Smooth muscle cell (in vitro differentiated cells): Measurements from ENCODE around the gene AGTPBP1. TPM values are rescaled to one million over a fixed set of nuclear protein-coding genes. Genes with fewer than 3 reads are reported as not detected.
"Not testable (repeated sequence)": the region's sequence is repeated elsewhere in the genome, so short reads cannot be mapped to it uniquely, and the experiment has no call there.

ENCODE experiments used
- DNase-seq: peaks from one replicate; lab custom pipeline; 2025; ENCODE audit not compliant: unreplicated experiment; lab: John Stamatoyannopoulos, UW
- H2AFZ ChIP-seq: fragments of 200-600 bp; sonication (generic); 2 replicates; pipeline ENCODE4 v1.6.0; 2016; ENCODE audit warnings: antibody characterized with exemption, low read depth, mild to moderate bottlenecking
- H3F3A ChIP-seq: fragments of 200-600 bp; sonication (generic); 2 replicates; pipeline ENCODE4 v1.6.0; 2017; ENCODE audit warnings: antibody characterized with exemption, low read depth
- H3K27ac ChIP-seq: fragments of 200-600 bp; sonication (generic); 2 replicates; pipeline ENCODE4 v1.5.1; 2016; ENCODE audit warnings: low read depth, mild to moderate bottlenecking
- H3K27me3 ChIP-seq: fragments of 200-600 bp; sonication (generic); 2 replicates; pipeline ENCODE4 v1.6.1; 2016; ENCODE audit warnings: low read depth, mild to moderate bottlenecking
- H3K36me3 ChIP-seq: fragments of 200-600 bp; sonication (generic); 2 replicates; pipeline ENCODE4 v1.5.1; 2016; ENCODE audit warnings: low read depth
- H3K4me1 ChIP-seq: fragments of 200-600 bp; sonication (generic); 2 replicates; pipeline ENCODE4 v1.5.1; 2016; ENCODE audit warnings: low read depth
- H3K4me2 ChIP-seq: fragments of 200-600 bp; sonication (generic); 2 replicates; pipeline ENCODE4 v1.6.0; 2016; ENCODE audit warnings: mild to moderate bottlenecking
- H3K4me3 ChIP-seq: fragments of 200-600 bp; sonication (generic); 2 replicates; pipeline ENCODE4 v1.5.1; 2016; ENCODE audit warnings: mild to moderate bottlenecking
- H3K79me2 ChIP-seq: fragments of 200-600 bp; sonication (generic); 2 replicates; pipeline ENCODE4 v1.6.0; 2016; ENCODE audit warnings: low read depth, mild to moderate bottlenecking
- H3K9ac ChIP-seq: fragments of 200-600 bp; sonication (generic); 2 replicates; pipeline ENCODE4 v1.6.0; 2016; ENCODE audit warnings: low read depth
- H3K9me3 ChIP-seq: fragments of 200-600 bp; sonication (generic); replicated peaks from 2 replicates; pipeline ENCODE4 v1.5.1; 2016; ENCODE audit warnings: low read depth
- H4K20me1 ChIP-seq: fragments of 200-600 bp; sonication (generic); 2 replicates; pipeline ENCODE4 v1.6.0; 2016; ENCODE audit warnings: low read depth
- WGBS: methylation state at CpG from one replicate; pipeline ENCODE4 v1.1.7; 2016; ENCODE audit warnings: low lambda C conversion rate; 5-methylcytosine and 5-hydroxymethylcytosine counted together
- polyA plus RNA-seq: library from polyadenylated mRNA; unstranded; fragments of >200 nt; fragmentation: Nextera tagmentation; extraction: Ambion mirVana; gene quantifications from 2 replicates; pipeline ENCODE4 v1.2.1, GENCODE V29; 2016
- total RNA-seq: library from RNA; depleted of rRNA; stranded (reverse); fragments of >200 nt; gene quantifications from 2 replicates; pipeline ENCODE4 v1.2.3, GENCODE V29; 2014
- TF ChIP-seq, protein P1 (sequence below): fragments of 200-600 bp; sonication (generic); IDR thresholded peaks from 2 replicates; pipeline ENCODE4 v1.5.1; 2017; ENCODE audit warnings: borderline replicate concordance, mild to moderate bottlenecking, antibody characterized with exemption; ENCODE audit not compliant: insufficient read depth, poor library complexity, severe bottlenecking

The AGTPBP1 gene
- total and polyA plus RNA-seq, 2 experiments from 2014 or later = 4.6 to 7.0 TPM

DNA sequence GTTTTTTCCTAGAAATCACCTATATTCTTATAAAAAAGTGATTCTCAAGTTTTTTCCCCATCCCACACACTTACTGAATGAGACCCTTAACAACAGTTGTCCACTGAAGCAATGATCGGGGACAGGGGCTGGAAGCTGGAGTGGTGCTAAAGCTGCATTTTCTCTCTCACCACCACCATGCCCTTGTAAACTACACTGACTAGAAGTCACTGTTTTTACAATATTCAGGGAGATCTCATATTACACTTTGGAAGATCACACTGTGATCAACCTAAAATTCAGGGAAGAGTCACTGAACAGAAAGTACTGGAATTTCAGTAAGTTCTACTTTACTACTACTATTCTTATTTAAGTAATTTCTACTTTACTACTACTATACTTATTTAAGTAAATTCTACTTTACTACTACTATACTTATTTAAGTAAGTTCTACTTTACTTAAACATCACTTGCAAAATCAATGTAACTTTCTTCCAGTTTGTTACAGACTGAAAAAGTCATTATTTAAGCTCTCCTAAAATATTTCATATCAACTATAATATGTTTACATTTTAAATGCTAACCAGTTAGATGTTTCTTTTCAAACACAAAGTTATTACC is 164.3 kb downstream of the AGTPBP1 start:
- H4K20me1 ChIP-seq = no peaks in the 10 kb centered on the region
- 83% methylated on average over 1 of the region's 1 CpG for WGBS
- DNase-seq = no peak

DNA sequence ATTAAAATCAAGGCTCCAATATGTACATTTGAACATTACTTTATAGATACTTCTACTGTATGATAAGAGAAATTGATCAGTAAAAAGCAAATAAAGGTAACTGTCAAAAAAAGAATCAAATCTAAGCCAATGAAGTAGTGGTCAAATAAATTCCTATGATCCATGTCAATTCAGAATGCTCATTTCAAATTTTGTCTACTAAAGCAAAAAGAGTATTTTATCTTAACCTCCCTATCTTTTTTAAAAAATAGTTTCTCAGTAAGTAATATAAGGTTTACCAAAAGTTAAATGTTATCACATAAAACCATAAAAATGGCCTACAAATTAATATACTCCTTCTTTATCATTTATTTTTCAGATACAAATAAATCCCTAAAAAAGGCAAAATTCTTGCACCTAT is 165.9 kb downstream of the AGTPBP1 start:
- Histone ChIP-seq H3K27me3 (no peaks in the 10 kb centered on the region), H3K9me3 (no peaks in the 10 kb centered on the region)

More for the DNA sequence above, 164.3 kb downstream of the AGTPBP1 start:
- no peak overlapping the region for H2AFZ ChIP-seq
- H3K4me1 ChIP-seq = no peaks in the 10 kb centered on the region
- no peaks in the 10 kb centered on the region for H3F3A ChIP-seq
- TF ChIP-seq, protein P1, sequence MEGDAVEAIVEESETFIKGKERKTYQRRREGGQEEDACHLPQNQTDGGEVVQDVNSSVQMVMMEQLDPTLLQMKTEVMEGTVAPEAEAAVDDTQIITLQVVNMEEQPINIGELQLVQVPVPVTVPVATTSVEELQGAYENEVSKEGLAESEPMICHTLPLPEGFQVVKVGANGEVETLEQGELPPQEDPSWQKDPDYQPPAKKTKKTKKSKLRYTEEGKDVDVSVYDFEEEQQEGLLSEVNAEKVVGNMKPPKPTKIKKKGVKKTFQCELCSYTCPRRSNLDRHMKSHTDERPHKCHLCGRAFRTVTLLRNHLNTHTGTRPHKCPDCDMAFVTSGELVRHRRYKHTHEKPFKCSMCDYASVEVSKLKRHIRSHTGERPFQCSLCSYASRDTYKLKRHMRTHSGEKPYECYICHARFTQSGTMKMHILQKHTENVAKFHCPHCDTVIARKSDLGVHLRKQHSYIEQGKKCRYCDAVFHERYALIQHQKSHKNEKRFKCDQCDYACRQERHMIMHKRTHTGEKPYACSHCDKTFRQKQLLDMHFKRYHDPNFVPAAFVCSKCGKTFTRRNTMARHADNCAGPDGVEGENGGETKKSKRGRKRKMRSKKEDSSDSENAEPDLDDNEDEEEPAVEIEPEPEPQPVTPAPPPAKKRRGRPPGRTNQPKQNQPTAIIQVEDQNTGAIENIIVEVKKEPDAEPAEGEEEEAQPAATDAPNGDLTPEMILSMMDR = no peak
- H3K36me3 ChIP-seq = no peaks in the 10 kb centered on the region
- no peak overlapping the region for H3K27ac ChIP-seq
- H3K79me2 ChIP-seq = no peaks in the 10 kb centered on the region
- H3K4me2 ChIP-seq = no peak overlapping the region
- no peak overlapping the region for H3K4me3 ChIP-seq
- no peak overlapping the region for H3K9ac ChIP-seq
- H3K9me3 ChIP-seq = no peaks in the 10 kb centered on the region
- H3K27me3 ChIP-seq = no peaks in the 10 kb centered on the region

DNA sequence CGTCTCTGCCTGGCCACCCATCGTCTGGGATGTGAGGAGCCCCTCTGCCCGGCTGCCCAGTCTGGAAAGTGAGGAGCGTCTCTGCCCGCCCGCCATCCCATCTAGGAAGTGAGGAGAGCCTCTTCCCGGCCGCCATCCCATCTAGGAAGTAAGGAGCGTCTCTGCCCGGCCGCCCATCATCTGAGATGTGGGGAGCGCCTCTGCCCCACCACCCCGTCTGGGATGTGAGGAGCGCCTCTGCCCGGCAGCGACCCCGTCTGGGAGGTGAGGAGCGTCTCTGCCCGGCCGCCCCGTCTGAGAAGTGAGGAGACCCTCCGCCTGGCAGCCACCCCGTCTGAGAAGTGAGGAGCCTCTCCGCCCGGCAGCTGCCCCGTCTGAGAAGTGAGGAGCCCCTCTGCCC is 168.2 kb downstream of the AGTPBP1 start:
- not testable (repeated sequence) for H3K4me1 ChIP-seq, H3K79me2 ChIP-seq, H3K9me3 ChIP-seq, H3K27ac ChIP-seq, H3K9ac ChIP-seq, H3K4me2 ChIP-seq, DNase-seq, H3K4me3 ChIP-seq, H3F3A ChIP-seq, H3K27me3 ChIP-seq, H2AFZ ChIP-seq, H3K36me3 ChIP-seq, H4K20me1 ChIP-seq
- 99% methylated on average over 26 of the region's 26 CpGs for WGBS

More for the DNA sequence above, 165.9 kb downstream of the AGTPBP1 start:
- Histone ChIP-seq H3K4me1 (no peaks in the 10 kb centered on the region), H3K79me2 (no peaks in the 10 kb centered on the region), H3K9ac (no peak overlapping the region), H2AFZ (no peak overlapping the region), H3K4me2 (no peak overlapping the region), H3K36me3 (no peaks in the 10 kb centered on the region), H3K27ac (no peak overlapping the region), H4K20me1 (no peaks in the 10 kb centered on the region), H3K4me3 (no peak overlapping the region), H3F3A (no peaks in the 10 kb centered on the region)
- TF ChIP-seq, protein P1 = no peak
- no peak for DNase-seq

DNA sequence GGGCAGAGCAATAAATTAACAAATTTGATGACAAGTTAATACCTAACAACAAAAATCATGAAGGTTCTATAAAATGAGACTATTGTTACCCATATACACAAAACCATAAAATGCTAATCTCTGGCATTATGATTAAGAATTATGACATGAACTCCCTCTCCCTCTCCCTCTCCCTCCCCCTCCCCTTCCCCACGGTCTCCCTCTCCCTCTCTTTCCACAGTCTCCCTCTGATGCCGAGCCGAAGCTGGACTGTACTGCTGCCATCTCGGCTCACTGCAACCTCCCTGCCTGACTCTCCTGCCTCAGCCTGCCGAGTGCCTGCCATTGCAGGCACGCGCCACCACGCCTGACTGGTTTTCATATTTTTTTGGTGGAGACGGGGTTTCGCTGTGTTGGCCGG is 168.8 kb downstream of the AGTPBP1 start:
- H3K4me1 ChIP-seq, H3K9me3 ChIP-seq, H3K4me3 ChIP-seq, H3K9ac ChIP-seq, H3K79me2 ChIP-seq, H3F3A ChIP-seq, H4K20me1 ChIP-seq, DNase-seq, H3K36me3 ChIP-seq, H3K27ac ChIP-seq, H3K4me2 ChIP-seq, H2AFZ ChIP-seq, H3K27me3 ChIP-seq: not testable (repeated sequence)
- WGBS = 94% methylated on average over 10 of the region's 11 CpGs

GRCh38 chr9:85569988-85570387 is 171.8 kb downstream of the AGTPBP1 start:
- TF ChIP-seq, protein P1 = no peak
- no peaks in the 10 kb centered on the region for H3K9me3 ChIP-seq
- peak overlapping the region; percentile 57 for H3K27ac ChIP-seq
- H4K20me1 ChIP-seq = no peaks in the 10 kb centered on the region
- WGBS = 34% methylated on average over 2 of the region's 2 CpGs
- no peak overlapping the region for H3K4me2 ChIP-seq
- H3K4me1 ChIP-seq = no peaks in the 10 kb centered on the region
- H3F3A ChIP-seq = no peaks in the 10 kb centered on the region
- no peaks in the 10 kb centered on the region for H3K27me3 ChIP-seq
- peak overlapping the region; percentile 51 for H3K9ac ChIP-seq
- H3K4me3 ChIP-seq = no peak overlapping the region
- DNase-seq = no peak
- no peaks in the 10 kb centered on the region for H3K79me2 ChIP-seq
- no peaks in the 10 kb centered on the region for H3K36me3 ChIP-seq
- no peak overlapping the region for H2AFZ ChIP-seq
